Keratinocyte (primary cell): Measurements from ENCODE around the gene HLA-DPA1. TPM values are rescaled to one million over a fixed set of nuclear protein-coding genes. Genes with fewer than 3 reads are reported as not detected.
A peak's percentile ranks its signal among the peaks of the same experiment; 100 is the strongest.

Experiments used
- DNase-seq: peaks from one replicate; pipeline ENCODE4 v3.0.0-alpha.2; 2011; ENCODE audit warnings: low read depth, missing footprints, low spot score
- FAIRE-seq: peaks from 2 replicates; lab custom pipeline; 2011; peaks lifted over from hg19 to GRCh38; lab: Jason Lieb, UNC
- H2AFZ ChIP-seq: 2 replicates; pipeline ENCODE4 v1.6.0; 2012; ENCODE audit warnings: low read length, control low read depth, inconsistent platforms; ENCODE audit not compliant: control insufficient read depth
- H3K27ac ChIP-seq: 2 replicates; pipeline ENCODE4 v1.5.1; 2011; ENCODE audit warnings: low read length; ENCODE audit not compliant: control insufficient read depth, insufficient read depth
- H3K27me3 ChIP-seq: 3 replicates; pipeline ENCODE4 v1.6.0; 2011; ENCODE audit warnings: low read length; ENCODE audit not compliant: control insufficient read depth, insufficient read depth; ENCODE audit errors: extremely low read depth
- H3K36me3 ChIP-seq, 2 experiments: 2 replicates in 1 of 2; 3 replicates in 1 of 2; pipeline ENCODE4 v1.5.1; 2011; ENCODE audit warnings: low read length in 2 of 2, mild to moderate bottlenecking in 1 of 2; ENCODE audit not compliant: control insufficient read depth in 2 of 2, insufficient read depth in 2 of 2; ENCODE audit errors: extremely low read depth in 1 of 2
- H3K4me1 ChIP-seq: 3 replicates; pipeline ENCODE4 v1.5.1; 2011; ENCODE audit warnings: low read length; ENCODE audit not compliant: control insufficient read depth, insufficient read depth; ENCODE audit errors: extremely low read depth
- H3K4me2 ChIP-seq: 3 replicates; pipeline ENCODE4 v1.6.0; 2011; ENCODE audit warnings: low read depth, low read length; ENCODE audit not compliant: control insufficient read depth, insufficient read depth; ENCODE audit errors: extremely low read depth
- H3K4me3 ChIP-seq, 3 experiments: fragments of 200-600 bp in 1 of 3; sonication (generic) in 1 of 3; 2 replicates in 2 of 3; 3 replicates in 1 of 3; pipeline ENCODE4 v1.5.1; 2011 to 2016; ENCODE audit warnings: low read length in 3 of 3, mild to moderate bottlenecking in 3 of 3, control low read depth in 2 of 3, inconsistent platforms in 1 of 3, low read depth in 1 of 3, mixed read lengths in 1 of 3, mixed run types in 1 of 3, moderate library complexity in 1 of 3; ENCODE audit not compliant: control insufficient read depth in 2 of 3, insufficient read depth in 2 of 3; ENCODE audit errors: extremely low read depth in 1 of 3
- H3K79me2 ChIP-seq: 2 replicates; pipeline ENCODE4 v1.6.0; 2012; ENCODE audit warnings: low read length; ENCODE audit not compliant: control insufficient read depth, insufficient read depth
- H3K9ac ChIP-seq: 3 replicates; pipeline ENCODE4 v1.6.0; 2011; ENCODE audit warnings: low read length; ENCODE audit not compliant: control insufficient read depth, insufficient read depth; ENCODE audit errors: extremely low read depth
- H3K9me1 ChIP-seq: 3 replicates; pipeline ENCODE4 v1.6.0; 2011; ENCODE audit warnings: low read length; ENCODE audit not compliant: control insufficient read depth, insufficient read depth; ENCODE audit errors: extremely low read depth
- H3K9me3 ChIP-seq: 2 replicates; pipeline ENCODE4 v1.5.1; 2012; ENCODE audit warnings: low read depth, low read length; ENCODE audit not compliant: control insufficient read depth
- H4K20me1 ChIP-seq: 3 replicates; pipeline ENCODE4 v1.6.0; 2011; ENCODE audit warnings: low read length; ENCODE audit not compliant: control insufficient read depth, insufficient read depth; ENCODE audit errors: extremely low read depth
- CTCF ChIP-seq, 3 experiments: IDR thresholded peaks in 1 of 3; conservative IDR thresholded peaks in 1 of 3; optimal IDR thresholded peaks in 1 of 3; 2 replicates in 2 of 3; 3 replicates in 1 of 3; pipeline versions ENCODE3 to v1.5.1; 2011; ENCODE audit warnings: low read length in 3 of 3, mild to moderate bottlenecking in 3 of 3, moderate library complexity in 2 of 3, control low read depth in 1 of 3, inconsistent platforms in 1 of 3; ENCODE audit not compliant: insufficient read depth in 2 of 3; ENCODE audit errors: extremely low read depth in 1 of 3
- EZH2 ChIP-seq: IDR thresholded peaks from one replicate; pipeline ENCODE4 v1.6.1; 2012; ENCODE audit warnings: inconsistent platforms, mild to moderate bottlenecking, low read length, moderate library complexity
- dilution Hi-C: fragments of 300-500 bp; cut with MboI; formaldehyde crosslinking; loops from one replicate; pipeline ENCODE4 v1.7.0; 2020; ENCODE audit warnings: low sequenced_read_pairs; ENCODE audit not compliant: extremely low pct_ligation_motif_present
- polyA plus RNA-seq, 5 experiments: library from polyadenylated mRNA; depleted of rRNA in 3 of 5; stranded (reverse) in 3 of 5; stranded (forward) in 1 of 5; unstranded in 1 of 5; fragments of >200 nt; gene quantifications; 1 replicate in 1 of 5; 2 replicates in 3 of 5; 3 replicates in 1 of 5; pipeline versions ENCODE4 v1.2.1 to v1.2.3, GENCODE V29; 2011 to 2012; ENCODE audit warnings: missing spikeins in 2 of 5, low read depth in 1 of 5, low replicate concordance in 1 of 5

The HLA-DPA1 gene
- polyA plus RNA-seq, 1 donor (not counting 4 experiments of a cell fraction or from before 2014, with no cell fraction given): 0.09 TPM

GRCh38 chr6:33092385-33092784 lies 18.9 kb upstream of the HLA-DPA1 start:
- H3K9me3 ChIP-seq: no peaks in the 10 kb centered on the region
- DNase-seq: no peak
- H4K20me1 ChIP-seq: no peaks in the 10 kb centered on the region
- no peak overlapping the region for H3K4me2 ChIP-seq
- H3K9me1 ChIP-seq: no peaks in the 10 kb centered on the region
- no peak overlapping the region for H3K4me3 ChIP-seq
- TF ChIP-seq EZH2 (no peak), CTCF (optimal IDR thresholded peaks at IDR 0.05 in 1 of 3, IDR thresholded peaks at IDR 0.05 in 1 of 3, conservative IDR thresholded peaks at IDR 0.05 in 1 of 3; ENCODE audit: extremely low read depth in 1 of 3, insufficient read depth in 2 of 3, low read length in 3 of 3) (no peak)
- dilution Hi-C loops: no loop called here
- no peaks in the 10 kb centered on the region for H3K27me3 ChIP-seq
- no peaks in the 10 kb centered on the region for H3K36me3 ChIP-seq
- H3K4me1 ChIP-seq: peaks cover 4% of the 10 kb centered on the region
- no peak overlapping the region for H3K9ac ChIP-seq
- no peak overlapping the region for H2AFZ ChIP-seq
- H3K27ac ChIP-seq: no peak overlapping the region
- H3K79me2 ChIP-seq: no peaks in the 10 kb centered on the region
- FAIRE-seq: no peak

GRCh38 chr6:33091957-33092356 lies 18.5 kb upstream of the HLA-DPA1 start:
- H3K27me3 ChIP-seq: no peaks in the 10 kb centered on the region
- H3K9me3 ChIP-seq: no peaks in the 10 kb centered on the region
- H2AFZ ChIP-seq: no peak overlapping the region
- H3K4me2 ChIP-seq: no peak overlapping the region
- no peaks in the 10 kb centered on the region for H3K9me1 ChIP-seq
- H3K27ac ChIP-seq: no peak overlapping the region
- no peaks in the 10 kb centered on the region for H3K79me2 ChIP-seq
- no peaks in the 10 kb centered on the region for H4K20me1 ChIP-seq
- no peaks in the 10 kb centered on the region for H3K36me3 ChIP-seq
- no peak for DNase-seq
- no peak overlapping the region for H3K4me3 ChIP-seq
- peaks cover 4% of the 10 kb centered on the region for H3K4me1 ChIP-seq
- H3K9ac ChIP-seq: no peak overlapping the region
- FAIRE-seq: no peak
- dilution Hi-C loops: no loop called here
- peak; percentile 49 to 75 (median 59) for TF ChIP-seq CTCF (optimal IDR thresholded peaks at IDR 0.05 in 1 of 3, IDR thresholded peaks at IDR 0.05 in 1 of 3, conservative IDR thresholded peaks at IDR 0.05 in 1 of 3; ENCODE audit: extremely low read depth in 1 of 3, insufficient read depth in 2 of 3, low read length in 3 of 3)
- no peak for TF ChIP-seq EZH2
